WERI-Rb-1 (cell line): ENCODE results near the gene ASCC1.

ENCODE experiments used
- DNase-seq: peaks from one replicate; pipeline ENCODE4 v3.0.0-alpha.2; 2020
- H3K27ac ChIP-seq: fragments of 250-450 bp; sonication (Bioruptor Pico); 2 replicates; pipeline ENCODE4 v1.5.1; 2020; ENCODE audit warnings: mild to moderate bottlenecking, moderate library complexity
- H3K27me3 ChIP-seq: fragments of 250-450 bp; sonication (Bioruptor Pico); 2 replicates; pipeline ENCODE4 v1.5.1; 2021; ENCODE audit warnings: mild to moderate bottlenecking, low read depth, moderate library complexity; ENCODE audit not compliant: insufficient read depth, severe bottlenecking
- H3K36me3 ChIP-seq: fragments of 250-450 bp; sonication (Bioruptor Pico); 2 replicates; pipeline ENCODE4 v1.5.1; 2020; ENCODE audit warnings: mild to moderate bottlenecking, moderate library complexity
- H3K4me3 ChIP-seq: 2 replicates; pipeline ENCODE4 v1.5.1; 2011; ENCODE audit warnings: low read depth, mild to moderate bottlenecking, control low read depth, low read length
- H3K9me3 ChIP-seq: fragments of 250-450 bp; sonication (Bioruptor Pico); 2 replicates; pipeline ENCODE4 v1.5.1; 2021; ENCODE audit warnings: mild to moderate bottlenecking, moderate library complexity; ENCODE audit not compliant: severe bottlenecking
- TF ChIP-seq, protein P1 (sequence below): IDR thresholded peaks from 2 replicates; pipeline ENCODE4 v1.5.1; 2011; ENCODE audit warnings: low read depth, mild to moderate bottlenecking, control low read depth, inconsistent platforms, low read length

ASCC1 gene

DNA sequence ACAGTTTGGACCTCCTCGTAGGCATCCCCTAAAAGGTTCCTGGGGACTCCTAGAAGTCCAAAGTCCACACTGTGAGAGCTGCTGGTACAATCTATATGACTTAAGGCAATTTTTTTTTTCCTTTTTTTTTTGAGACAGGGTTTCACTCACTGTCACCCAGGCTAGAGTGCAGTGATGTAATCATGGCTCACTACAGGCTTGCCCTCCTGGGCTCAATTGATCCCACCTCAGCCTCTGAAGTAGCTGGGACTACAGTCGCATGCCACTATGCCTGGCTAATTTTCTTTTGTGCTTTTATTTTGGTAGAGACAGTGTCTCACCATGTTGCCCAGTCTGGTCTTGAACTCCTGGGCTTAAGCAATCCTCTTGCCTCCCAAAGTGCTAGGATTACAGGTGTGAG is 123.1 kb downstream of the ASCC1 start:
- TF ChIP-seq, protein P1, sequence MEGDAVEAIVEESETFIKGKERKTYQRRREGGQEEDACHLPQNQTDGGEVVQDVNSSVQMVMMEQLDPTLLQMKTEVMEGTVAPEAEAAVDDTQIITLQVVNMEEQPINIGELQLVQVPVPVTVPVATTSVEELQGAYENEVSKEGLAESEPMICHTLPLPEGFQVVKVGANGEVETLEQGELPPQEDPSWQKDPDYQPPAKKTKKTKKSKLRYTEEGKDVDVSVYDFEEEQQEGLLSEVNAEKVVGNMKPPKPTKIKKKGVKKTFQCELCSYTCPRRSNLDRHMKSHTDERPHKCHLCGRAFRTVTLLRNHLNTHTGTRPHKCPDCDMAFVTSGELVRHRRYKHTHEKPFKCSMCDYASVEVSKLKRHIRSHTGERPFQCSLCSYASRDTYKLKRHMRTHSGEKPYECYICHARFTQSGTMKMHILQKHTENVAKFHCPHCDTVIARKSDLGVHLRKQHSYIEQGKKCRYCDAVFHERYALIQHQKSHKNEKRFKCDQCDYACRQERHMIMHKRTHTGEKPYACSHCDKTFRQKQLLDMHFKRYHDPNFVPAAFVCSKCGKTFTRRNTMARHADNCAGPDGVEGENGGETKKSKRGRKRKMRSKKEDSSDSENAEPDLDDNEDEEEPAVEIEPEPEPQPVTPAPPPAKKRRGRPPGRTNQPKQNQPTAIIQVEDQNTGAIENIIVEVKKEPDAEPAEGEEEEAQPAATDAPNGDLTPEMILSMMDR = no peak
- Histone ChIP-seq H3K9me3 (no peaks in the 10 kb centered on the region), H3K27ac (no peak overlapping the region), H3K36me3 (no peaks in the 10 kb centered on the region), H3K27me3 (no peaks in the 10 kb centered on the region), H3K4me3 (no peak overlapping the region)
- no peak for DNase-seq

DNA sequence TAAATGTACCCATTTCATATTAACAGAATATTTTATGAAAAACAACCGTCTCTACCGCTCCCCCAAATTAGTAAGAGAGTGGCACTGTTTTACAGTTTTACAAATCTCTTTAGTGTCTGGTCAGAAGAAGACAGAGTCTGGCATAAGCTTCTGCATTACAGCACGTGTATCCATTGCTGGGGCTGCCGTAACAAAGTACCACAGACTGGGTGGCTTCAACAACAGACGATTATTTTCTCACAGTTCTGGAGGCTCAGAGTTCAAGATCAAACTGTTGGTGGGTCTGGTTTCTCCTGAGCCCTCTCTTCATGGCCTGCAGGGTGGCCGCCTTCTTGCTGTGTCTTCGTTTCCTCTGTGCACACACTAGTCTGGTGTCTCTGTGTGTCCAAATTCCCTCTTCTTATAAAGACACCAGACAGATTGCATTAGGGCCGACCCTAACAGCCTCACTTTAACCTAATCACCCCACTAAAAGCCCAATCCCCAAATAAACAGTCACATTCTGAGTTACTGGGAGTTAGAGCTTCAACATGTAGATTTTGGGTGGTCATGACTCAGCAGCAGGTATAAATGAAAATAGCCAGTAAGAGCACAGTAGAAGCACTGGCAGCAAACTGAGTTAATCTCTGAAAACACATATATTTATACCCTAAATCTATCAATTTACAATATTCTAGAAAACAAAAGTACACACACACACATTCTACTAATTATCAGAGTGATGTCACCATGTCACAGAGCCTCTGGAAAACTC is 123.7 kb downstream of the ASCC1 start:
- H3K27me3 ChIP-seq = no peaks in the 10 kb centered on the region
- H3K36me3 ChIP-seq = no peaks in the 10 kb centered on the region
- H3K27ac ChIP-seq = no peak overlapping the region
- DNase-seq = no peak
- TF ChIP-seq, protein P1 = no peak
- no peak overlapping the region for H3K4me3 ChIP-seq
- no peaks in the 10 kb centered on the region for H3K9me3 ChIP-seq

DNA sequence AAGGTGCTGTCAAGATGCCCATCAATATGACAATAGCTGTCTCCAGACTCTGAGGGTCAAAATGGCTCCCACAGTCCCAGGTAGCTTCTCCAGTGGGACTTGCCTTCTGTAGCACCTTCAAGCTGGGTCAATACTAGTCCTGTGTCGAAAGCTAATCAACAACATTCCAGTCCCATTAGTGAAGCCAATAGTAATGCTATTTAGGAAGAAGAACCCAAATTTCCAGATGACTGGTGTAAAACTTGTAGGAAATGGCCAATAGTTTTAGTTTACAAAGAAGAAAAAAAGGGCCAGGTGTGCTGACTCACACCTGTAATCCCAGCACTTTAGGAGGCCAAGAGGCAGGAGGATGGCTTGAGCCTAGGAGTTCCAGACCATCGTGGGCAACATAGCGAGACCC is 125.8 kb downstream of the ASCC1 start:
- no peak for DNase-seq
- no peak overlapping the region for H3K27ac ChIP-seq
- TF ChIP-seq, protein P1 = no peak
- no peaks in the 10 kb centered on the region for H3K27me3 ChIP-seq
- no peak overlapping the region for H3K4me3 ChIP-seq
- H3K36me3 ChIP-seq = no peaks in the 10 kb centered on the region
- no peaks in the 10 kb centered on the region for H3K9me3 ChIP-seq

DNA sequence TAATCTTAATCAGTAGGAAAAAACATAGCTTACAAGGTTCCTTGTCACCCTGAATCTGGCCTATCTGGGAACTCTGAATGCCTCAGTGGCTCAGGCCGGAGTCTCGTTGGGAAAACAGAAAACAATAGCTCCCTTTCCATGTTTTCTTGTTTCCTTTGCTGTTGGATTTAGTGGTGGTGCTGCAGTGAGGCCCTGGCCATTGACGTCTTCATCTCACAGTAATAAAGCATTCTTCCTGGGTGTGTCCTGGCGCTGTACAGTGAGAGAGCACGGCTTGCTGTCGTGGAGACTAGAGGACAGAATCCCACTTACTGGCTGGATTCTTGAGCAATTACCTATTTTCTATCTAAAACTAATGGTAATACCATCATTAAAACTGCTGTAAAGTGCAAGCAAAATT is 126.5 kb downstream of the ASCC1 start:
- no peak for DNase-seq
- H3K27ac ChIP-seq = no peak overlapping the region
- no peak overlapping the region for H3K4me3 ChIP-seq
- TF ChIP-seq, protein P1 = no peak
- no peaks in the 10 kb centered on the region for H3K36me3 ChIP-seq
- H3K27me3 ChIP-seq = no peaks in the 10 kb centered on the region
- H3K9me3 ChIP-seq = no peaks in the 10 kb centered on the region

DNA sequence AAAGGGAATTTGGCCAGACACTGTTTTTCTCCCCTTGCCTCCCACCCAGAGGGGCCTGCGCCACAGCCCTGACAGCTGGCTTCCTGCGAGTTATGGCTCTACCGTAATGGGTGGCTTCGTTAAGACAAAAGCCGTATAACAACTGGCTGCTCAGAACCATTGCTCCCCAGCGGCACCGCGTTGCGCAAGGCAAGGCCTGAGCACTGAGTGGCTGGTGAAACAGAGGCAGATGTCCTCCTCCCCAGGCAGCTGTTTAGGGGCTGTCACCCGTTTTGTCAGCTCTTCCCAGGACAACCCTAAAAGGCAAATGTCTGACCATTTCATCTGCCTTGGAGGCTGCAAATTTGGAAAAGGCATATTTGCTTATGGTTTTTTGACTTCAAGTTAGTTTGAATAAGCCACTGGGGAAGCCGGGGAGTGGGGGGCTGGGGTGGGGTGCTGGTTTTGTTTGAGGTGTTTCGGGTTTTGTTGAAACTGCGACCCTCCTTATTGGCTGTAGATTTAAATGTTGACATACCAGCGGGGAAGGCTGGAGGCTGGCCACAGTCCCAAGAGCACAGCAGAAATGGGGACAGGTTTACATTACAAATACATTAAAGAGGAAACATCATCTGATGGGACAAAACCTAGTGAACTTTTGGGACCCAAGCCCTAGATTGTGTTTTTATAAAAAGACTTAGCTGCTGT is 127.0 kb downstream of the ASCC1 start:
- no peaks in the 10 kb centered on the region for H3K9me3 ChIP-seq
- H3K27me3 ChIP-seq = no peaks in the 10 kb centered on the region
- TF ChIP-seq, protein P1 = no peak
- no peak overlapping the region for H3K27ac ChIP-seq
- H3K4me3 ChIP-seq = no peak overlapping the region
- DNase-seq = no peak
- H3K36me3 ChIP-seq = no peaks in the 10 kb centered on the region
